SK-N-SH treated with all-trans-retinoic acid at 6 μM for 48 hours (cell line): ENCODE measurements around the gene KIF18B.

Experiments used
- ESRRG ChIP-seq: fragments of 250-450 bp; sonication (Bioruptor Pico); IDR thresholded peaks from 2 replicates; pipeline ENCODE4 v1.6.1; 2021; ENCODE audit warnings: mild to moderate bottlenecking
- RARB ChIP-seq: fragments of 250-450 bp; sonication (Bioruptor Pico); IDR thresholded peaks from 2 replicates; pipeline ENCODE4 v1.8.0; 2021; ENCODE audit warnings: mild to moderate bottlenecking, moderate library complexity
- TOX ChIP-seq: fragments of 250-450 bp; sonication (Bioruptor Pico); IDR thresholded peaks from 2 replicates; pipeline ENCODE4 v1.8.0; 2021; ENCODE audit warnings: mild to moderate bottlenecking, moderate library complexity, borderline replicate concordance
- ZFP30 ChIP-seq: fragments of 450-650 bp; formaldehyde crosslinking; IDR thresholded peaks from 2 replicates; pipeline ENCODE4 v1.5.0; 2022; ENCODE audit warnings: mild to moderate bottlenecking, moderate library complexity
- ZNF70 ChIP-seq: fragments of 450-650 bp; formaldehyde crosslinking; IDR thresholded peaks from 2 replicates; pipeline ENCODE4 v1.5.0; 2020; ENCODE audit warnings: mild to moderate bottlenecking, moderate library complexity
- TF ChIP-seq, protein P1 (sequence below): fragments of 250-450 bp; sonication (Bioruptor Pico); IDR thresholded peaks from 2 replicates; pipeline ENCODE4 v1.5.1; 2021; ENCODE audit warnings: mild to moderate bottlenecking, moderate library complexity
- TF ChIP-seq, protein P2 (sequence below): fragments of 250-450 bp; sonication (Bioruptor Pico); IDR thresholded peaks from 2 replicates; pipeline ENCODE4 v1.5.1; 2020; ENCODE audit warnings: low read depth, mild to moderate bottlenecking, moderate library complexity
- TF ChIP-seq, protein P3 (sequence below): fragments of 250-450 bp; sonication (Bioruptor Pico); IDR thresholded peaks from 2 replicates; pipeline ENCODE4 v1.8.0; 2020; ENCODE audit warnings: mild to moderate bottlenecking, moderate library complexity, borderline replicate concordance

DNA sequence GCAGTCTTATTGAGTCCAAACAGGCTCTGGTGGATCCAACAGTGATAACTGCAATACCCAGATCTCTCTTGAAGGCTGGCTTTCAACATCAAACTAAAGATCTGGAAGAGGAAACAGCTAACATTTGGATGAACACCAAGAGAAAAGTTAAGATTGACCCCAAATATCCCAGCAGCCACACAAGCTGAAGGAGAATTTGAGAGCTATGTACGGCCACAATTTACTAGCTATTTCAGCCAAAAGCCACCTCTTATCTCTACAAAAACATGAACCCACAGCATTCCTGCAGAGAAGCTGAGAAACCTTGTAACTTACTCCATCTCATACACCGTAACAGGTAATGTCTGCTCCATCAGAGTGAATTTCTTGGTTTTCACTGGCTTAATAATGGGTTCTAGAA is 62.6 kb downstream of the KIF18B start:
- no peak for TF ChIP-seq ZNF70 (CRISPR knock-in tag)
- no peak for TF ChIP-seq ZFP30 (CRISPR knock-in tag)
- TF ChIP-seq, protein P1, sequence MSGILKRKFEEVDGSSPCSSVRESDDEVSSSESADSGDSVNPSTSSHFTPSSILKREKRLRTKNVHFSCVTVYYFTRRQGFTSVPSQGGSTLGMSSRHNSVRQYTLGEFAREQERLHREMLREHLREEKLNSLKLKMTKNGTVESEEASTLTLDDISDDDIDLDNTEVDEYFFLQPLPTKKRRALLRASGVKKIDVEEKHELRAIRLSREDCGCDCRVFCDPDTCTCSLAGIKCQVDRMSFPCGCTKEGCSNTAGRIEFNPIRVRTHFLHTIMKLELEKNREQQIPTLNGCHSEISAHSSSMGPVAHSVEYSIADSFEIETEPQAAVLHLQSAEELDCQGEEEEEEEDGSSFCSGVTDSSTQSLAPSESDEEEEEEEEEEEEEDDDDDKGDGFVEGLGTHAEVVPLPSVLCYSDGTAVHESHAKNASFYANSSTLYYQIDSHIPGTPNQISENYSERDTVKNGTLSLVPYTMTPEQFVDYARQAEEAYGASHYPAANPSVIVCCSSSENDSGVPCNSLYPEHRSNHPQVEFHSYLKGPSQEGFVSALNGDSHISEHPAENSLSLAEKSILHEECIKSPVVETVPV (CRISPR knock-in tag): no peak
- TF ChIP-seq, protein P2, sequence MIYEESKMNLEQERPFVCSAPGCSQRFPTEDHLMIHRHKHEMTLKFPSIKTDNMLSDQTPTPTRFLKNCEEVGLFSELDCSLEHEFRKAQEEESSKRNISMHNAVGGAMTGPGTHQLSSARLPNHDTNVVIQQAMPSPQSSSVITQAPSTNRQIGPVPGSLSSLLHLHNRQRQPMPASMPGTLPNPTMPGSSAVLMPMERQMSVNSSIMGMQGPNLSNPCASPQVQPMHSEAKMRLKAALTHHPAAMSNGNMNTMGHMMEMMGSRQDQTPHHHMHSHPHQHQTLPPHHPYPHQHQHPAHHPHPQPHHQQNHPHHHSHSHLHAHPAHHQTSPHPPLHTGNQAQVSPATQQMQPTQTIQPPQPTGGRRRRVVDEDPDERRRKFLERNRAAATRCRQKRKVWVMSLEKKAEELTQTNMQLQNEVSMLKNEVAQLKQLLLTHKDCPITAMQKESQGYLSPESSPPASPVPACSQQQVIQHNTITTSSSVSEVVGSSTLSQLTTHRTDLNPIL: no peak
- TF ChIP-seq, protein P3, sequence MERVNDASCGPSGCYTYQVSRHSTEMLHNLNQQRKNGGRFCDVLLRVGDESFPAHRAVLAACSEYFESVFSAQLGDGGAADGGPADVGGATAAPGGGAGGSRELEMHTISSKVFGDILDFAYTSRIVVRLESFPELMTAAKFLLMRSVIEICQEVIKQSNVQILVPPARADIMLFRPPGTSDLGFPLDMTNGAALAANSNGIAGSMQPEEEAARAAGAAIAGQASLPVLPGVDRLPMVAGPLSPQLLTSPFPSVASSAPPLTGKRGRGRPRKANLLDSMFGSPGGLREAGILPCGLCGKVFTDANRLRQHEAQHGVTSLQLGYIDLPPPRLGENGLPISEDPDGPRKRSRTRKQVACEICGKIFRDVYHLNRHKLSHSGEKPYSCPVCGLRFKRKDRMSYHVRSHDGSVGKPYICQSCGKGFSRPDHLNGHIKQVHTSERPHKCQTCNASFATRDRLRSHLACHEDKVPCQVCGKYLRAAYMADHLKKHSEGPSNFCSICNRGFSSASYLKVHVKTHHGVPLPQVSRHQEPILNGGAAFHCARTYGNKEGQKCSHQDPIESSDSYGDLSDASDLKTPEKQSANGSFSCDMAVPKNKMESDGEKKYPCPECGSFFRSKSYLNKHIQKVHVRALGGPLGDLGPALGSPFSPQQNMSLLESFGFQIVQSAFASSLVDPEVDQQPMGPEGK: no peak
- no peak for TF ChIP-seq RARB (CRISPR knock-in tag)
- TF ChIP-seq ESRRG: no peak
- TF ChIP-seq TOX (CRISPR knock-in tag): no peak
